Aortic smooth muscle cell (primary cell): ENCODE measurements around the gene CYS1. TPM values are rescaled to one million over a fixed set of nuclear protein-coding genes. Genes with fewer than 3 reads are reported as not detected.

Source experiments
- total RNA-seq: library from RNA; depleted of rRNA; stranded (reverse); fragments of >200 nt; gene quantifications from 2 replicates; pipeline ENCODE4 v1.2.3, GENCODE V29; 2014

Gene CYS1
- 1.7 and 2.0 TPM in 2 replicates for total RNA-seq

GRCh38 chr2:10079870-10080535 lies at the start of gene CYS1:
CYS1 (minus strand) TSS chr2:10080411; CDS start chr2:10080223, 188 bp downstream.

GRCh38 chr2:10122500-10123280 lies 42.5 kb upstream of the CYS1 start, which contains the start of gene RRM2:
RRM2 (plus strand) TSS chr2:10122739; CDS start chr2:10122799, 60 bp downstream.

GRCh38 chr2:10043256-10043905 lies 36.8 kb downstream of the CYS1 start, which contains the start of gene KLF11:
KLF11 (plus strand) TSS chr2:10043550; CDS start chr2:10043717, 167 bp downstream.

Other genes with a start within 250 kb of the CYS1 start
- 23.5 and 24.7 TPM in 2 replicates for gene TAF1B, start 236.9 kb downstream of the CYS1 start, total RNA-seq
- 0.19 and 0.26 TPM in 2 replicates for gene GRHL1, start 128.7 kb downstream of the CYS1 start, total RNA-seq
- gene KLF11, start 36.9 kb downstream of the CYS1 start, total RNA-seq = 3.4 and 3.5 TPM in 2 replicates
- 21.9 and 40.6 TPM in 2 replicates for gene RRM2, start 42.3 kb upstream of the CYS1 start, total RNA-seq
- gene HPCAL1, start 222.5 kb upstream of the CYS1 start, total RNA-seq = 46.4 and 59.3 TPM in 2 replicates